ENCODE results near the gene DCBLD1.

Gene DCBLD1

GRCh38 chr6:117561128-117561527 is 78.7 kb downstream of the DCBLD1 start:
- DNase-seq, result no peak

GRCh38 chr6:117564681-117565080 is 82.2 kb downstream of the DCBLD1 start:
- DNase-seq, result no peak

- no peak for DNase-seq
These were observed 85.8 kb downstream of the DCBLD1 start for GRCh38 chr6:117568247-117568646.

- no peak for DNase-seq
These were observed 86.4 kb downstream of the DCBLD1 start for GRCh38 chr6:117568831-117569410.

- no peak for DNase-seq
These were observed 90.7 kb downstream of the DCBLD1 start for GRCh38 chr6:117573006-117573680.

GRCh38 chr6:117574198-117574597 is 91.7 kb downstream of the DCBLD1 start:
- DNase-seq, result no peak

GRCh38 chr6:117585647-117586046 is 103.2 kb downstream of the DCBLD1 start:
- DNase-seq, result no peak

- no peak for DNase-seq
These were observed 108.0 kb downstream of the DCBLD1 start for GRCh38 chr6:117590447-117590846.

- no peak for DNase-seq
These were observed 108.9 kb downstream of the DCBLD1 start for GRCh38 chr6:117591405-117591804.

- DNase-seq, result no peak
These were observed 110.7 kb downstream of the DCBLD1 start for GRCh38 chr6:117592983-117593759.

GRCh38 chr6:117595099-117595923 is 112.8 kb downstream of the DCBLD1 start:
- no peak for DNase-seq

GRCh38 chr6:117597755-117598154 is 115.3 kb downstream of the DCBLD1 start:
- DNase-seq, result no peak

Data from NK-92 treated with Interleukin-12 subunit alpha and Interleukin-12 subunit beta, amount 100 ng/mL, for 24 hours (cell line).